Transverse colon (tissue), 3 donors: ENCODE measurements around the gene TSTD2.

Source experiments
- CTCF ChIP-seq, 5 experiments: fragments of 200-600 bp in 3 of 5; fragments of 450-650 bp in 2 of 5; sonication (generic) in 3 of 5; IDR thresholded peaks; 1 replicate in 2 of 5; 2 replicates in 3 of 5; pipeline ENCODE4 v1.5.1; 2016 to 2017; ENCODE audit warnings: antibody characterized with exemption in 5 of 5, inconsistent platforms in 3 of 5, mild to moderate bottlenecking in 2 of 5, moderate library complexity in 1 of 5
- POLR2A ChIP-seq: fragments of 450-650 bp; IDR thresholded peaks from one replicate; pipeline ENCODE4 v1.6.1; 2016; ENCODE audit warnings: antibody characterized with exemption, mild to moderate bottlenecking, moderate library complexity

- TF ChIP-seq CTCF (IDR thresholded peaks at IDR 0.05): no peak
- no peak for TF ChIP-seq POLR2A
Observed at GRCh38 chr9:97573482-97574073, 59.6 kb downstream of the TSTD2 start.
